Epithelial cell of proximal tubule (primary cell): ENCODE measurements around the gene NAALAD2. TPM values are rescaled to one million over a fixed set of nuclear protein-coding genes. Genes with fewer than 3 reads are reported as not detected.
A peak's percentile ranks its signal among the peaks of the same experiment; 100 is the strongest.

Experiments
- DNase-seq: peaks from one replicate; pipeline ENCODE4 v3.0.0-alpha.2; 2011; ENCODE audit warnings: low read depth
- H3K4me3 ChIP-seq: 2 replicates; pipeline ENCODE4 v1.5.1; 2011; ENCODE audit warnings: low read depth, mild to moderate bottlenecking, low read length
- CTCF ChIP-seq: conservative IDR thresholded peaks from 2 replicates; pipeline ENCODE4 v1.5.1; 2012; ENCODE audit warnings: low read depth, mild to moderate bottlenecking, low read length
- total RNA-seq: library from RNA; depleted of rRNA; stranded (reverse); fragments of >200 nt; gene quantifications from 2 replicates; pipeline ENCODE4 v1.2.3, GENCODE V29; 2015

The NAALAD2 gene
- total RNA-seq, 1 donor from 2014 or later = 0.23 TPM

DNA sequence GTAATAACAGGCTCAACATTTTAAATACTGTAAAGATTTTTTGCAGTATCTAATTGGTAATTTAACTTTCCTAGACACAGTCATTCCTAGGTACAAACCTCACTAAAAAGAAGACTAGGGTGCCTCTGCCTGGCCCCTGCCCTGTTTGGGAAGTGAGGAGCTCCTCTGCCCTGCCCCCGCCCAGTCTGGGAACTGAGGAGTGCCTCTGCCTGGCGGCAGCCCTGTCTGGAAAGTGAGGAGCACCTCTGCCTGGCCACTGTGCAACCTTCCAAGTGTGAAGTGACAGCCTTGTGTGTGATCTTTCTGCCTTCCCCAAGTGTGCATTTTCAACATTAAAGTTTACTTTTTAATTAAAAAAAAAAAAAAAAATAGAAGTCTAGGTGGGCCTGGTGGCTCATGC is 84.1 kb downstream of the NAALAD2 start:
- no peak for DNase-seq
- no peak overlapping the region for H3K4me3 ChIP-seq
- no peak for TF ChIP-seq CTCF

GRCh38 chr11:90219438-90219837 is 85.0 kb downstream of the NAALAD2 start:
- no peak overlapping the region for H3K4me3 ChIP-seq
- no peak for DNase-seq
- TF ChIP-seq CTCF = no peak

GRCh38 chr11:90220391-90220790 is 85.9 kb downstream of the NAALAD2 start:
- no peak for TF ChIP-seq CTCF
- no peak for DNase-seq
- H3K4me3 ChIP-seq = no peak overlapping the region

DNA sequence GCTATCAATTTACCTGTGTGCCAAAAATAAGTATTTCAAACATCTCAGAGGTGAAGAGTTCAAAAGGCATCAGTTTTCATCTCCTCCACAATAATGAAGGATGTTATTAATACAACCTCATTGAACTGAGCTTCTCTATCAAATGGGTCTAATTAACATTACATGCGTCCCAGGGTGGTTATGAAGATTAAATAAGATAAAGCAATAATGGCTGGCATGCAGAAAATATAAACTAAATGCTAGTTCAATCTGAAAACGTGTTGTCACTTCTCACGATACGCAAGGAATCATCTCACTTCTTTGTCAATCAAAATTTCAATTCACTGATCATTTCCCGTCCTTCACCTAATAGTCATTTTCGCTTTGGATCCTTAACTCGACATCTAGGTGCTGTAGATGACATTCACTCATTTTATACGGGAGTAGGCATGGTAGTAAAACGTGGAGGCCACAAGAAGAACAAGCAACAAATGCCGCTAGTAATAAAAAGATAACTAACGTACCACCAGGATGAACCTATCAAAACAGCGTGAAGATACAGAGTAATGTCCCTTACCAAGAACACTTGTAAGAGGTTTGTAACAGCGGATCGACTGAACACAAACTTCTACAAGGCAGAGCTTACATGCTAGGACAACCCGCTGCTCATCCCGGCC is 87.5 kb downstream of the NAALAD2 start:
- no peak for TF ChIP-seq CTCF
- no peak for DNase-seq
- H3K4me3 ChIP-seq = peak overlapping the region; percentile 68

DNA sequence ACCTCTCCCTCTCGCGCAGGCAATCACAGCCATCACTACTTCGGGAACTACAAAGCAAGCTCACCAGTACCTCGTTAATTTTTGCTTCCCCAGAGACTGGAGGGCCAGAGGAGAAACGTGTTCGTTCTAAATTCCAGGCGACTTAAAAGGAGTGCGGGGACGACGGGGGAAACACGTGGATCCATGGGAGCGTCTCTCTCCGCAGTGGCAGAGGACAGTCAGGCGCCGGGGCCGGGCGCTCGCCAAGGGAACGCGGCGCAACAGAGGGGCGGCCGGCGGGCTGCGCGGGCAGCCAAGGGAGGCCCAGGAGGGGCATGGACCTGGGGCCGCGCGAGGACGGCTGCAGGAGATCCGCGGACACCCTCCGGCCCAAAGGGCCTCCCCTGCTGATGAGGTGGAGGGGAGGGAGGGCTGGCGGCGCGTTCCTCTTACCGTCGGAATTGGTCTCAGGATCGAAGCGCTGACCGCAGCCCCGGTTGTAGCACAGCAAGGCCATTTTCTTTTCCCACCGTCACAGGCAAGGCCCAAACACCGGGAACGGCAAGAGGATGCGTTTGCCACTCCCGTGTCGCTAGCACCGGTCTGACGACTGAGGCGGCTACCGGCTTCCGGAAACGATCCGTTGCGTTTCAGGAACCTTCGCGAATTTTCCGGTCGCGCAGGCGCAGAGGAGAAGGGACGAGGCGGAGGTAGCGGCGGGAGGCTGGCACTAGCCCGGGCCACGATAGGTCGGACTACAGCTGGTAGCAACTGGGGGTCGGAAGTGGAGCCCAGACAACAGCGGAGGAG is 88.2 kb downstream of the NAALAD2 start, which contains the start of gene CHORDC1:
Gene CHORDC1, minus strand, starts transcription at position 591 of the 789 bp plus-strand sequence. Its CDS starts 95 bp downstream, at position 496.
- TF ChIP-seq CTCF = no peak
- peak within 1 kb of the TSS; percentile 68 for H3K4me3 ChIP-seq
- DNase-seq = no peak

- no peak for TF ChIP-seq CTCF
Observed at GRCh38 chr11:90223248-90223585, 88.8 kb downstream of the NAALAD2 start.

DNA sequence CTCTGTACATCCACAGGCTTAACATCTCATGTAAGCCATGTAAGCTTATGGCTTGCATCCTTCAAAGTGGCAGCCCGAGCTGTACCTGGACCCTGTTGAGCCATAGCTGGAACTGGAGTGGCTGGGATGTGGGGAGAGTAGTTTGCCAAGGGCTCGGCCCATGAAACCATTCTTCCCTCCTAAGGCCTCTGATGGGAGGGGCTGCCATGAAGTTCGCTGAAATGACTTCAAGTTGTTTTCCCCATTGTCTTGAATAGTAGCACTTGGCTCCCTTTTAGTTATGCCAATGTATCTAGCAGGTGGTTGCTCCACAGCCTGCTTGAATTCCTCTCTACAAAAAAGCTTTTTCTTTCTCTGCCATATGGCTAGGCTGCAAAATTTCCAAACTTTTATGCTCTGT is 93.6 kb downstream of the NAALAD2 start:
- DNase-seq = no peak
- no peak for TF ChIP-seq CTCF
- no peak overlapping the region for H3K4me3 ChIP-seq

More at GRCh38 chr11:90223248-90223585, 88.8 kb downstream of the NAALAD2 start:
- DNase-seq = no peak
- H3K4me3 ChIP-seq = peak overlapping the region; percentile 68
